Left ventricle myocardium inferior (tissue), 1 donor: ENCODE data around the gene NEDD4L. TPM values are rescaled to one million over a fixed set of nuclear protein-coding genes. Genes with fewer than 3 reads are reported as not detected.

Experiments
- DNase-seq: peaks from one replicate; pipeline ENCODE4 v3.0.0-alpha.2; 2020
- H3K27ac ChIP-seq: fragments of 200-600 bp; replicated peaks from 2 replicates; pipeline ENCODE4 v1.8.0; 2021
- H3K27me3 ChIP-seq: fragments of 200-600 bp; 2 replicates; pipeline ENCODE4 v1.8.0; 2021; ENCODE audit warnings: low read depth
- H3K36me3 ChIP-seq: fragments of 200-600 bp; 2 replicates; pipeline ENCODE4 v1.8.0; 2021
- H3K4me1 ChIP-seq: fragments of 200-600 bp; 2 replicates; pipeline ENCODE4 v1.8.0; 2021
- H3K4me3 ChIP-seq: fragments of 200-600 bp; 2 replicates; pipeline ENCODE4 v1.8.0; 2021; ENCODE audit warnings: mild to moderate bottlenecking, moderate library complexity
- H3K9me3 ChIP-seq: fragments of 200-600 bp; replicated peaks from 2 replicates; pipeline ENCODE4 v1.8.0; 2021
- intact Hi-C: fragments of 100-400 bp; cut with micrococcal nuclease; formaldehyde crosslinking; loops from one replicate; pipeline ENCODE4 v1.11.0; 2022
- total RNA-seq: library from RNA; stranded (reverse); fragmentation: NEBNext Ultra II Directional; extraction: Animal tissue kit (Norgen Biotek cat#: 25700); gene quantifications from one replicate; pipeline ENCODE4 v1.2.1, GENCODE V29; 2021
- TF ChIP-seq, protein P1 (sequence below): fragments of 200-600 bp; IDR thresholded peaks from 2 replicates; pipeline ENCODE4 v1.8.0; 2021; ENCODE audit warnings: antibody characterized with exemption, mild to moderate bottlenecking, borderline replicate concordance
- donor health status: DM: no; HTN: yes; CAD: no; lungs with severe emphysema.

The NEDD4L gene
- total RNA-seq, 1 donor from 2014 or later, result 45.8 TPM

DNA sequence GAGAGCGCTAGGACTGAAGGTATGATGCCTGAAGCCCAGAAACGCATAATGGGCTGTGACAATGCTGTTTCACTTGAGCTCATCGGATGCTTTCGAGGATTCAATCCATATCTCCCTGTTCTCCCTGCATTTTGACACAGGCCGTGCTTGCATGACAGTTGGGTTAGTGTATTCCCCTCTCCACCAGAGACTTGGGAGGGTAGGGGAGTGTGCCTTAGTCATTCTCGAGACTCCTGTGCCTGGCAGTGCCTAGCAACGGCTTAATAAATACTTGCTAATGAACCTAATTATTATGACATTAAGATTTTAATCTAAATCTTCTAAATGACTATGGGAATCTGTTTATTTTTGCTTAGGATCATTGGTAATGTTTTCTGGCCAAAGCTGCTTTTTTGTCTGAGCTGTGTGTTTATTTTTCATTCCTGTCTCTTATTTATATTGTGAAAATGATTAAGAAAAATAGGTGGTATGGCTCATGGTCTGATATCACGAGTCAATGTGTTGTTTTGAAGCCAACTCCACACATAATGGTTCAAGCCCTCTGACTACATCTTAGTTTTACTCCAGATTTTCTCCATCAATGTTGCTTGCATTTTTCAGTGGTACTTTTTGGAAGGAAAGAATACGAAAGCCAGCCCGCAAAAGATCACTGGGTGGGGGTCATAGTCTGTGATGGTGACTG is 61.3 kb downstream of the NEDD4L start:
- H3K9me3 ChIP-seq, result no peaks in the 10 kb centered on the region
- peaks cover 7% of the 10 kb centered on the region for H3K4me1 ChIP-seq
- DNase-seq, result no peak
- no peaks in the 10 kb centered on the region for H3K36me3 ChIP-seq
- H3K27me3 ChIP-seq, result no peaks in the 10 kb centered on the region
- TF ChIP-seq, protein P1, sequence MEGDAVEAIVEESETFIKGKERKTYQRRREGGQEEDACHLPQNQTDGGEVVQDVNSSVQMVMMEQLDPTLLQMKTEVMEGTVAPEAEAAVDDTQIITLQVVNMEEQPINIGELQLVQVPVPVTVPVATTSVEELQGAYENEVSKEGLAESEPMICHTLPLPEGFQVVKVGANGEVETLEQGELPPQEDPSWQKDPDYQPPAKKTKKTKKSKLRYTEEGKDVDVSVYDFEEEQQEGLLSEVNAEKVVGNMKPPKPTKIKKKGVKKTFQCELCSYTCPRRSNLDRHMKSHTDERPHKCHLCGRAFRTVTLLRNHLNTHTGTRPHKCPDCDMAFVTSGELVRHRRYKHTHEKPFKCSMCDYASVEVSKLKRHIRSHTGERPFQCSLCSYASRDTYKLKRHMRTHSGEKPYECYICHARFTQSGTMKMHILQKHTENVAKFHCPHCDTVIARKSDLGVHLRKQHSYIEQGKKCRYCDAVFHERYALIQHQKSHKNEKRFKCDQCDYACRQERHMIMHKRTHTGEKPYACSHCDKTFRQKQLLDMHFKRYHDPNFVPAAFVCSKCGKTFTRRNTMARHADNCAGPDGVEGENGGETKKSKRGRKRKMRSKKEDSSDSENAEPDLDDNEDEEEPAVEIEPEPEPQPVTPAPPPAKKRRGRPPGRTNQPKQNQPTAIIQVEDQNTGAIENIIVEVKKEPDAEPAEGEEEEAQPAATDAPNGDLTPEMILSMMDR, result no peak
- intact Hi-C loops, result no loop called here
- H3K4me3 ChIP-seq, result no peak overlapping the region
- no peak overlapping the region for H3K27ac ChIP-seq

DNA sequence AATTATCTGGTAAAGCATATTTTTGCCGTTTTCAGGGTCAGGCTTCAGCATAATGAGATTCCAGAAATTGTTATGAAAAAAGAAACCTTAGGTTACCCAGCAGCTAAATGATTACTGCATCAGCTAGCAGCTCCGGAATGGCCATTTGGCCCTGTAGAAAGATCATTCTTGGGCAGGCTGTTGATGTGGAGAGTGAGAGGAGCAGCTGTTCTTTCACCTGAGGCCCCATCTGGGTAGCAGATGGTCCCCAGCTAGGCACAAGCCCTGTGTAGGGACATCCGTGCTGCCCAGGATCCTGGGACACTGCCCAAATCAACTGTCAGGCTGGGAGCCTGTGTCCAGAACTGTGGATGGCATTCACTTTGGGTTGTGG is 61.8 kb downstream of the NEDD4L start:
- H3K9me3 ChIP-seq, result no peaks in the 10 kb centered on the region
- H3K27me3 ChIP-seq, result no peaks in the 10 kb centered on the region
- intact Hi-C loops, result no loop called here
- H3K4me3 ChIP-seq, result no peak overlapping the region
- H3K27ac ChIP-seq, result no peak overlapping the region
- H3K36me3 ChIP-seq, result no peaks in the 10 kb centered on the region
- DNase-seq, result no peak
- TF ChIP-seq, protein P1, result no peak
- H3K4me1 ChIP-seq, result peaks cover 7% of the 10 kb centered on the region

DNA sequence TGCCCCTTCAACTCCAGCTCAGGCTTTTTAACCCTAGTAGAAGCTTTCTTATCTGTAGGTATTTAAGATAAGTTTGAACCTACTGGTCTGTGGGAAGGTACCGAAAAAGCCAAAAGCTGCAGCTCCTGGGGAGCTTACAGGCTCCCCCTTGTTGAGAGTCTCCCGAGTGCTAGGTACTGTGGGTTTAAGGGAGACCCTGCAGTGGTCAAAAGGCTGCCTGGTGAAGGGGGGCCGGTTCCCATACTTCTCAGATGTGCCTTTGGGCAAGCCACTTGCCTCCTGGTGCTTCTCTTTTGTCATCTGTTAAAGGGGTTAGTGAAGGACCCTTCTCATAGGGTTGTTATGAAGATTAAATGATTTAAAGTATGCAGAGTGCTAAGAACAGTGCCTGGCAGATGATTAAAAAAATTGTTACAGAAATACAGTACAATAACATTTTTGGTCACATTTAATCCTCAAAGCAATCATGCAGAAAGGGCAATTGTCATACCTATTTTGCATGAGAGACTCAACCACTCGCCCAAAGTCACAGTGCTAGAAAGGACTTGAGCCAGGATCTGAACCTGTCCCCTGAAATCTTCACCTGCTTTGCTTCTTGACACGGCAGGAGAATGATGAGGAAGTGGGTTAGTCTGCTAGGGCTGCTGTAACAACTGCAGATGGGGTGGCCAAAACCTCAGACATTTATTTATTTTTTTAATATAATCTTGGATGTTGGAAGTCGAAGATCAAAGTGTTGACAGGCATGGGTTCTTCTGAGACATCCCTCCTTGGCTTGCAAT is 62.5 kb downstream of the NEDD4L start:
- DNase-seq, result no peak
- TF ChIP-seq, protein P1, result no peak
- Histone ChIP-seq H3K4me3 (no peak overlapping the region), H3K9me3 (no peaks in the 10 kb centered on the region), H3K36me3 (no peaks in the 10 kb centered on the region), H3K27ac (no peak overlapping the region), H3K27me3 (no peaks in the 10 kb centered on the region), H3K4me1 (peaks cover 7% of the 10 kb centered on the region)
- intact Hi-C loops, result no loop called here

DNA sequence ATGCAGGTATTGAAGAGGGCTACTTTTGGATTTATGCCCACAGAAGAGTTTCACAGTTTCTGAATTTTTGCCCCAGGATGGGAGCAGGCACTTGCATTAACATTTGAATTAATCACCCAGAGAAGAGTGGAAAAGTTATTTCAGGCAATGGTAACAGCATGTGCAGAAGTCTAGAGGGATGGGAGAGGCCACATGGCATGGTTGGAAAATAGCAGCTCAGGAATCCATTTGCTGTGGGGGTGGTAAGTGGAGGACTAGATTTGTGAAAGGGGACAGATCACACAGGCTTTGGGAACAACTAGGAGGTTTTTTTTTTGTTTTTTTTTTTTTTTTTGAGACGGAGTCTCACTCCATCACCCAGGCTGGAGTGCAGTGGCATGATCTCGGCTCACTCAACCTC is 65.2 kb downstream of the NEDD4L start:
- TF ChIP-seq, protein P1, result no peak
- DNase-seq, result no peak
- Histone ChIP-seq H3K27ac (no peak overlapping the region), H3K4me3 (no peak overlapping the region), H3K9me3 (no peaks in the 10 kb centered on the region), H3K27me3 (no peaks in the 10 kb centered on the region), H3K36me3 (no peaks in the 10 kb centered on the region), H3K4me1 (no peaks in the 10 kb centered on the region)
- intact Hi-C loops, result no loop called here

DNA sequence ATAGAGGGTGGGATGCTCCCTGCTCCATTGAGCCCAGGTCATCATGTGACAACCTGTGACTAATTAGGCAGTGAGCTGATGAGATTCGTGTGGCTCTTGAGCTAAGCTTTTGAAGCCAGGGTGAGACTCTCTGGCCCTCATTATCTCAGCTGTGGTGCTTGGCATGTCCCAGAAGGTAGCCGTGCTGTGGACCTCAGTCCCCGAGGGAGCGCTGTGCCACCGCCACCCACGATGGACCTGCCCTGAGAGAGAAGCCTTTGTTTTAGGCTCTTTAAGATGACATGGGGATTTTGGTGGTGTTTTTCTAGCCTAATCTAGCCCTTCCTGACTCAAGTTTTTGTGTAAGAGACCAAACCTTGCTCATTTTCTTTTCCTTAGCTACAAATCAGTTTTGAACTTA is 66.4 kb downstream of the NEDD4L start:
- intact Hi-C loops, result no loop called here
- TF ChIP-seq, protein P1, result no peak
- DNase-seq, result no peak

More for the DNA sequence above, 66.4 kb downstream of the NEDD4L start:
- H3K27me3 ChIP-seq, result no peaks in the 10 kb centered on the region
- no peaks in the 10 kb centered on the region for H3K9me3 ChIP-seq
- H3K36me3 ChIP-seq, result no peaks in the 10 kb centered on the region
- H3K4me1 ChIP-seq, result no peaks in the 10 kb centered on the region
- H3K4me3 ChIP-seq, result no peak overlapping the region
- H3K27ac ChIP-seq, result no peak overlapping the region
